ENCODE data around the gene APOBEC3B.

DNA sequence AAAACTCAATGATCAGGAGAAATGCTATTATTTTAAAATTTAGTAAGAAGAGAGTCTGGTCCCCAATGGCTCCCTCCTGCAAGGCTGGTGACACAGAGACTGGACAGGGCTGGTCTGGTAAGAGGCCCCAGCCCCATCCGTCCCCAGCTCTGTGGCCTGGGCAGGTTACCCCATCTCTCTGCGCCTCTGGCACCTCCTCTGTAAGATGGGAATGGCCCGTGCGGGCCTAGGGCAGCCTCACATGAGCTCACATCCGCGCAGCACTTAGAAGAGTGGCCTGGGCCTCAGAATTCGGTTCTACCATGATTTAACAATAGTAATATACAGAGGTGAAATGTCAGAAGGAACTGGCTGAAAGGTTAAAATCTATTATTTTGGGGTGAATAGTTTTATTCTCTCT, 59.8 kb downstream of the APOBEC3B start:
- TF ChIP-seq, protein P1, sequence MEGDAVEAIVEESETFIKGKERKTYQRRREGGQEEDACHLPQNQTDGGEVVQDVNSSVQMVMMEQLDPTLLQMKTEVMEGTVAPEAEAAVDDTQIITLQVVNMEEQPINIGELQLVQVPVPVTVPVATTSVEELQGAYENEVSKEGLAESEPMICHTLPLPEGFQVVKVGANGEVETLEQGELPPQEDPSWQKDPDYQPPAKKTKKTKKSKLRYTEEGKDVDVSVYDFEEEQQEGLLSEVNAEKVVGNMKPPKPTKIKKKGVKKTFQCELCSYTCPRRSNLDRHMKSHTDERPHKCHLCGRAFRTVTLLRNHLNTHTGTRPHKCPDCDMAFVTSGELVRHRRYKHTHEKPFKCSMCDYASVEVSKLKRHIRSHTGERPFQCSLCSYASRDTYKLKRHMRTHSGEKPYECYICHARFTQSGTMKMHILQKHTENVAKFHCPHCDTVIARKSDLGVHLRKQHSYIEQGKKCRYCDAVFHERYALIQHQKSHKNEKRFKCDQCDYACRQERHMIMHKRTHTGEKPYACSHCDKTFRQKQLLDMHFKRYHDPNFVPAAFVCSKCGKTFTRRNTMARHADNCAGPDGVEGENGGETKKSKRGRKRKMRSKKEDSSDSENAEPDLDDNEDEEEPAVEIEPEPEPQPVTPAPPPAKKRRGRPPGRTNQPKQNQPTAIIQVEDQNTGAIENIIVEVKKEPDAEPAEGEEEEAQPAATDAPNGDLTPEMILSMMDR (conservative IDR thresholded peaks at IDR 0.05), result no peak
- TF ChIP-seq ZFX (IDR thresholded peaks at IDR 0.05), result no peak

Data from C4-2B (cell line).